ENCODE measurements around the gene TIPARP.

GRCh38 chr3:156725682-156726081 is 51.3 kb downstream of the TIPARP start:
- no peak for TF ChIP-seq POLR2A (IDR thresholded peaks at IDR 0.05; ENCODE audit: control extremely low read depth in 1 of 2, low read depth in 2 of 2, low read length in 2 of 2)
- no peak for TF ChIP-seq CTCF (IDR thresholded peaks at IDR 0.05; ENCODE audit: control extremely low read depth in 1 of 3, insufficient read depth in 1 of 3, low read depth in 1 of 3, low read length in 3 of 3)
- no peak for TF ChIP-seq JUND (IDR thresholded peaks at IDR 0.05; ENCODE audit: low read length)
- no peak for TF ChIP-seq KDM1A (IDR thresholded peaks at IDR 0.05; ENCODE audit: borderline replicate concordance, low read length)
